Neural cell (in vitro differentiated cells): ENCODE results near the gene KRTAP10-4. TPM values are rescaled to one million over a fixed set of nuclear protein-coding genes. Genes with fewer than 3 reads are reported as not detected.

Experiments used
- H2AFZ ChIP-seq: fragments of 200-600, 300-800 bp; sonication (generic), shearing (Covaris generic); 2 replicates; pipeline ENCODE4 v1.6.0; 2014; ENCODE audit warnings: low read depth, mild to moderate bottlenecking, antibody characterized with exemption, low read length, moderate library complexity
- H3F3A ChIP-seq: fragments of 200-600 bp; shearing (Covaris generic); 2 replicates; pipeline ENCODE4 v1.6.1; 2016; ENCODE audit warnings: mild to moderate bottlenecking, moderate library complexity, mixed read lengths, antibody characterized with exemption, low read length; ENCODE audit not compliant: insufficient read depth, poor library complexity, severe bottlenecking
- H3K27ac ChIP-seq: fragments of 200-600, 300-800 bp; sonication (generic), shearing (Covaris generic); 2 replicates; pipeline ENCODE4 v1.5.1; 2014; ENCODE audit warnings: mild to moderate bottlenecking, low read length, moderate library complexity
- H3K27me3 ChIP-seq: fragments of 300-800, 200-600 bp; sonication (generic), shearing (Covaris generic); 2 replicates; pipeline ENCODE4 v1.6.0; 2014; ENCODE audit warnings: mild to moderate bottlenecking, low read depth, low read length, moderate library complexity; ENCODE audit not compliant: insufficient read depth
- H3K36me3 ChIP-seq: fragments of 300-800, 200-600 bp; sonication (generic), shearing (Covaris generic); 2 replicates; pipeline ENCODE4 v1.5.1; 2014; ENCODE audit warnings: mild to moderate bottlenecking, antibody characterized with exemption, low read length, moderate library complexity; ENCODE audit not compliant: insufficient read depth
- H3K4me2 ChIP-seq: fragments of 300-800, 200-600 bp; sonication (generic), shearing (Covaris generic); 2 replicates; pipeline ENCODE4 v1.6.0; 2014; ENCODE audit warnings: mild to moderate bottlenecking, low read length
- H3K4me3 ChIP-seq: fragments of 300-800, 200-600 bp; sonication (generic), shearing (Covaris generic); 2 replicates; pipeline ENCODE4 v1.5.1; 2014; ENCODE audit warnings: mild to moderate bottlenecking, low read length, moderate library complexity
- H3K79me2 ChIP-seq: fragments of 200-600 bp; shearing (Covaris generic); replicated peaks from 2 replicates; pipeline ENCODE4 v1.6.0; 2014; ENCODE audit warnings: mild to moderate bottlenecking, low read length, moderate library complexity; ENCODE audit not compliant: insufficient read depth
- H3K9ac ChIP-seq: fragments of 300-800, 200-600 bp; sonication (generic), shearing (Covaris generic); 2 replicates; pipeline ENCODE4 v1.6.1; 2016; ENCODE audit warnings: mild to moderate bottlenecking, low read length, mixed read lengths
- H3K9me2 ChIP-seq: fragments of 200-600 bp; shearing (Covaris generic); 2 replicates; pipeline ENCODE4 v1.6.1; 2016; ENCODE audit warnings: mild to moderate bottlenecking, low read length, mixed read lengths; ENCODE audit not compliant: insufficient read depth
- H3K9me3 ChIP-seq: fragments of 200-600, 300-800 bp; sonication (generic), shearing (Covaris generic); 2 replicates; pipeline ENCODE4 v1.6.1; 2016; ENCODE audit warnings: mild to moderate bottlenecking, mixed run types, low read length, moderate library complexity, mixed read lengths
- H4K20me1 ChIP-seq: fragments of 200-600 bp; shearing (Covaris generic); 2 replicates; pipeline ENCODE4 v1.6.1; 2016; ENCODE audit warnings: mild to moderate bottlenecking, mixed run types; ENCODE audit not compliant: insufficient read depth
- CTCF ChIP-seq: fragments of 450-650 bp; IDR thresholded peaks from 2 replicates; pipeline ENCODE4 v1.5.1; 2014; ENCODE audit warnings: antibody characterized with exemption, mild to moderate bottlenecking, moderate library complexity; ENCODE audit not compliant: poor library complexity, severe bottlenecking
- EP300 ChIP-seq: fragments of 450-650 bp; conservative IDR thresholded peaks from 2 replicates; pipeline ENCODE4 v1.6.1; 2014; ENCODE audit warnings: antibody characterized with exemption, mild to moderate bottlenecking, moderate library complexity; ENCODE audit not compliant: poor library complexity, severe bottlenecking
- EZH2 ChIP-seq: fragments of 200-600, 300-800 bp; shearing (Covaris generic), sonication (generic); IDR thresholded peaks from 2 replicates; pipeline ENCODE4 v1.6.1; 2014; ENCODE audit warnings: antibody characterized with exemption, low read length, borderline replicate concordance, mild to moderate bottlenecking; ENCODE audit not compliant: insufficient read depth, poor library complexity, severe bottlenecking
- MXI1 ChIP-seq: fragments of 450-650 bp; conservative IDR thresholded peaks from 2 replicates; pipeline ENCODE4 v1.6.1; 2014; ENCODE audit warnings: antibody characterized with exemption, mild to moderate bottlenecking; ENCODE audit not compliant: poor library complexity, severe bottlenecking
- POLR2AphosphoS5 ChIP-seq: IDR thresholded peaks from 2 replicates; pipeline ENCODE4 v1.6.1; 2012
- RAD21 ChIP-seq: fragments of 450-650 bp; conservative IDR thresholded peaks from 2 replicates; pipeline ENCODE4 v1.6.1; 2014; ENCODE audit warnings: antibody characterized with exemption, mild to moderate bottlenecking, moderate library complexity
- REST ChIP-seq: IDR thresholded peaks from 2 replicates; pipeline ENCODE4 v1.6.1; 2012; ENCODE audit warnings: borderline replicate concordance
- SMC3 ChIP-seq: fragments of 450-650 bp; conservative IDR thresholded peaks from 2 replicates; pipeline ENCODE4 v1.6.1; 2014; ENCODE audit warnings: antibody characterized with exemption, mild to moderate bottlenecking, moderate library complexity; ENCODE audit not compliant: poor library complexity
- TAF1 ChIP-seq: IDR thresholded peaks from 2 replicates; pipeline ENCODE4 v1.6.1; 2012; ENCODE audit warnings: low read depth
- polyA plus RNA-seq: library from polyadenylated mRNA; depleted of rRNA; stranded (reverse); fragments of >200 nt; gene quantifications from 2 replicates; pipeline ENCODE4 v1.2.3, GENCODE V29; 2014

KRTAP10-4 gene
- polyA plus RNA-seq, 1 donor from 2014 or later = not detected

GRCh38 chr21:44526096-44526997 is 47.2 kb upstream of the KRTAP10-4 start:
- no peak for TF ChIP-seq RAD21
- TF ChIP-seq EP300 = no peak
- no peak for TF ChIP-seq SMC3
- TF ChIP-seq TAF1 = no peak
- no peak for TF ChIP-seq REST
- no peak for TF ChIP-seq POLR2AphosphoS5
- no peak for TF ChIP-seq MXI1
- TF ChIP-seq CTCF = no peak
- Histone ChIP-seq H3F3A (no peaks in the 10 kb centered on the region), H3K36me3 (no peaks in the 10 kb centered on the region), H3K27ac (no peak overlapping the region), H3K4me2 (no peak overlapping the region), H3K9me3 (no peaks in the 10 kb centered on the region), H3K4me3 (no peak overlapping the region), H2AFZ (no peak overlapping the region), H4K20me1 (no peaks in the 10 kb centered on the region), H3K27me3 (no peaks in the 10 kb centered on the region), H3K9ac (no peak overlapping the region), H3K79me2 (no peaks in the 10 kb centered on the region), H3K9me2 (no peaks in the 10 kb centered on the region)

- Histone ChIP-seq H3K27ac (no peak overlapping the region), H3K9me2 (no peaks in the 10 kb centered on the region), H3K4me2 (no peak overlapping the region), H3K9ac (no peak overlapping the region), H2AFZ (no peak overlapping the region), H3K27me3 (no peaks in the 10 kb centered on the region), H3K9me3 (no peaks in the 10 kb centered on the region), H3K79me2 (no peaks in the 10 kb centered on the region), H3K36me3 (no peaks in the 10 kb centered on the region), H3F3A (no peaks in the 10 kb centered on the region), H3K4me3 (no peak overlapping the region), H4K20me1 (no peaks in the 10 kb centered on the region)
- TF ChIP-seq TAF1 = no peak
- TF ChIP-seq EZH2 = no peak
- TF ChIP-seq CTCF = no peak
- no peak for TF ChIP-seq REST
- TF ChIP-seq SMC3 = no peak
- no peak for TF ChIP-seq MXI1
- TF ChIP-seq EP300 = no peak
Measured at GRCh38 chr21:44527156-44527982, 46.2 kb upstream of the KRTAP10-4 start.
